MV-4-11 (cell line): ENCODE data around the gene OPCML.

Experiments used
- DNase-seq: peaks from one replicate; lab custom pipeline; 2025; lab: John Stamatoyannopoulos, UW

Gene OPCML

DNA sequence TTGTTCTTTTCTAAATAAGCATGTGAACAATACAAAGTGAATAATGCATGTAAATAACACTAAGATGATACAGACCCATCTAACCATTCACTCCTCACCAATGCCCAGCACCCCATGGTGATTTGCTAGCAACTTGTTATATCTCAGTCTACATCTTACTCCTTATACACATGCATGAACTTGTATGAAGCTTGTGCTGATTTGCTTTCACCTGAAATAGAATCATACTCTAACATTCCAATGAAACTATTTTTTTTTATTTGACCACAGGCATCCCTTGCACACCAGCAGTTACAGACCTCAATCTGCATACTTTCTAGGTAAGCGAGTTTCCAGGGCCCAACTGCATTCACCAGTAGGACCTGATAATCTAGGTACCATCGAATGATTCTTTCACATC is 873.6 kb downstream of the OPCML start:
- DNase-seq, result no peak

DNA sequence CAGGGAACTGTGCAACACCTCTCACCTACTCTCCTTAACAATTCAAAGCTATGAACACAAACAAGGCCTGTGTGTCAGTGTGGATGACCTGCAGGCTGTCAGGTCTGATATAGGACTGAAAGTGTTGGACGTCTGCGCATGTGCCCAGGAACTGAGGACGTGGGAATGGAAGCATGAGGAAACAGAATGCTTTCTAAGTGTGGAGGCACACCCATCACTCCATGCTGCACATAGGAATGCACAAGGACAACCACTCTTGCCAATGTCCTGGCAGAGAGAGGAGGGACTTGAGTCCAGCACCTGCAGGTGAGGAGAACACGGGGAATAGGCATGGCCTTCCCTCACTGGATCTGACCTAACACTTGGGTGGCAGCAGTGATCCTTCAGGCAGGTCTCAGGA is 874.3 kb downstream of the OPCML start:
- no peak for DNase-seq

DNA sequence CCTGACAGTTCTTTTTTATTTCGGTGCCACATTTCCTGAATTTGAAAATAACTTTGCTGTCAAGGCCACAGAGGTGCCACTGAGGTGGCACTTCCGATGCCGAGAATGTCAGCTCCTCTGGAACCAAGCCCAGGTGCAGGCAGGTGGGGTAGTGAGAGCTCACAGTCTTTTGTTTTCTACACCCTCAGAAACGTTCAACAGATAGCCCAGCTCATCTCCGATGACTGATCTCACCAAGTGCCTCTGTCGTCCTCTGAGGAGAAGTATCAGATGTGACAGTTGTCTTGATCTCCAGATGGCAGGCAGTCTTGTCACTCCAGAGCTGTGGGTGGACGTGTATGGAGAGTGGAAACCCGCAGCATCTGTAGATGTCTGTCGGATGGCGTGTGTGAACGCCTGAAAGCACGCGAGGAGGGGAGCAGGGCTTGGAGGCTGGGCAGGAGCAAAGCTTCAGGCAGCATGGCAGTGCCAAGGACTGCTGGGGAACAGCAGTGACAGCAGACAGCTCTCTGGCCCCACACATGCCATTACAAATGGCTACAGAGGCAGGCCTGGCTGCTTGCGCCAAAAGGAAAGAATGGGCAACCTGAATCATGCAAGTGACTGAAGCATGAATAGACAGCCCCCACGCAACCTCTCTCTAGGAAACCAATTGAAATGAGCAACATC is 877.0 kb downstream of the OPCML start:
- no peak for DNase-seq

DNA sequence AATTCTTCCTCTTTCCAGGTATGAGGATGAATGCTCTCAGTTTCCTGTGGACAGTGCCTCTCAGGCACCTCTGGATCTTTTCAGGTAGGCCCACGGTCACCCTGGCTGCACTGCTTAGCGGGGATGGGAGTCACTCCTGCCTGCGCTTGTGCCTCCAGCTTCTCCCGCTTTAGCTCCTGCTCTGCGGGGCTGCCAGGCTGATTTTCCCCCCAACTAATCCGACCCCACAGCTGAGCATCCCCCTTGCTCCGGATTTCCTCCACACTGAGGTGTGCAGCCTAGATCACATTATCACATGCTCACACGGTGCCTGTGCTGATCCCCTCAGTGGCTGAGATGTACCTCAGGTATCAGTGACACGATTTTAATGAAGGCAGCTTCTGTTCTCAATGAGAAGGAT is 879.1 kb downstream of the OPCML start:
- no peak for DNase-seq

DNA sequence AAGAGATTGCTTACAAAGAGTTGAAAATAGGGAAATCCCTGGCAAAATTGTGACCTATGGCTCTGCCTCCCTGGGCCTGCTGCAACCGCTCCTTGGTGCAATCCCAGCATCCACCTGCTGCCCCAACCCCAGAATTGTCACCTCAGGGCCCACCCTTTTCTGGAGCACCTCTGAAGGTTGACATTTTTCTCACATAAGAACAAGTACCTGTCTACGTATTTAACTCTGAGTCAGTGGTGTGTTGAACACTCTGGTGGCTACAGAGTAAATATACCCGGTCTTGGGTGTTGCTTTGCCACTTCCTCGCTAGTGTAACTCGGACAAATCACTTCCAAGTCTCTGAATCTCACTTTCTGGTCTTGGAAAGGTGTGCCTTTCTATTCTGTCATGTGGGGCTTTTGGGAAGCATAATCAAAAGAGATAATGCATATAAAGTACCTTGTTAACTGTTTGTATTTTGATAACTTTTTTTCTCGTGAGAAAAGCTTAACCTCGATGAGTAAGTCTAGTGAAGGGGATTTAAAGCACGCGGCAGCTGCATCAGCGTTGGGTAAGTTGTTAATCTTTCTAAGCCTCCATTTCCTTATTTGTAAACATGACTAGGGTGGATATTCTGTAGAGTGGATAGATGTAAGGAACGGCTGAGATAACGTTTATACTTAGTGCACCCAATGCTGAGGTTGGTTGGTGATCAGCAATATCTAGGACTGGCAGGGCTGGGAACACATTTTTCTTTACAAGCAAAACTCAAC is 881.2 kb downstream of the OPCML start:
- peak; percentile 15 for DNase-seq

DNA sequence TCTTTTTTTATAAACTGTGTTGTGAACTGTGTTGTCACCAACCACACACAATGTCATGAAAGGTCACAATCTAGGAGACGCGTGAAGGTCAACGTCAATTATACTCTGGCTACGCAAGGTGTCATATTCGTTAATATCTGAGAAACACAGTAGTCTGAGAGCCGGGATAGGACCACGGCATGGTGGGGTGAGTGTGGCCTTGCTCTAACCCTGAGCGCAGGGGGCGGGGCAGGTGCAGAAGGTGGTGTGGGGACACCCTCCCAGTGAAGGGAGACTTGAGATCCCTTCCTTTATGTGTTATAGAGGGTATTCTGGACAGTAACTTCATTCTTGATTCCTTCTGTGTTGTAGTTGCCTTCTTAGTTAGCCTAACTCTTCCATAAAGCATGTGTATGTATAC is 883.0 kb downstream of the OPCML start:
- no peak for DNase-seq

DNA sequence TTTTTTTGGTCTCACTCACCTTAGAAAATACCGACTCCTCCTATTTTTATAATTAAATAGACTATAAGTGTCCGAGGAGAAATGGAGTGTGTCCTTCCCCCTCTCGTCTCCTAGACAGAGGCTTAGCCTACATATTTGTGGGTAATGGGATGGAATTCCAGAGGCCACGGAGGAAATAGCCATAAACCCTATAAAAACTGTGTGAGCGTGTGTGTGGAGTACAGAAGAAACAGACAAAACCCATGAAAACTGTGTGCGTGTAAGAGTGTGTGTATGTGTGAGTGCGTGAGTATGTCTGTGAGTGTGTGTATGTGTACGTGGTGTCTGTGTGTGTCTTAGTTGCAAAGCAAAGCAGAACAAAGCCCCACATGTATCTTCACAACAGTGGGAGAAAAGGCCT is 883.5 kb downstream of the OPCML start:
- DNase-seq, result no peak

DNA sequence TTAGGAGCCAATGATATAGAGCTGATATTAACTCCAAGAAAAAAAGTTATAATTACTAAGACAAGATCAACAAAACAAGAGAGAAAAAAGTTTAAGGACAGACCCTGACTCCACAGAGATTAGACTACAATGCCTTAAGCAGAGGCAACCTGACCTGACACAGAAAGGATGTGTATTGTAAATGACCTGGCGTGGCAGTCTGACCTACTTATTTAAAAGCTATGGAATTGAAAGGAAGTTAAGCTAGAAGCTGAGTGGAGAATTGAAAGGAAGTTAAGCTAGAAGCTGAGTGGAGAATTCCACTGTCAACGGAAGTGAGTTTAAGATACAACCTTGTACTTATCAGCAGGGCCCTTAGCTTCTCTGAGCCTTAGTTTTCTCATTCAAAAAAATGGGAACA is 885.4 kb downstream of the OPCML start:
- no peak for DNase-seq

DNA sequence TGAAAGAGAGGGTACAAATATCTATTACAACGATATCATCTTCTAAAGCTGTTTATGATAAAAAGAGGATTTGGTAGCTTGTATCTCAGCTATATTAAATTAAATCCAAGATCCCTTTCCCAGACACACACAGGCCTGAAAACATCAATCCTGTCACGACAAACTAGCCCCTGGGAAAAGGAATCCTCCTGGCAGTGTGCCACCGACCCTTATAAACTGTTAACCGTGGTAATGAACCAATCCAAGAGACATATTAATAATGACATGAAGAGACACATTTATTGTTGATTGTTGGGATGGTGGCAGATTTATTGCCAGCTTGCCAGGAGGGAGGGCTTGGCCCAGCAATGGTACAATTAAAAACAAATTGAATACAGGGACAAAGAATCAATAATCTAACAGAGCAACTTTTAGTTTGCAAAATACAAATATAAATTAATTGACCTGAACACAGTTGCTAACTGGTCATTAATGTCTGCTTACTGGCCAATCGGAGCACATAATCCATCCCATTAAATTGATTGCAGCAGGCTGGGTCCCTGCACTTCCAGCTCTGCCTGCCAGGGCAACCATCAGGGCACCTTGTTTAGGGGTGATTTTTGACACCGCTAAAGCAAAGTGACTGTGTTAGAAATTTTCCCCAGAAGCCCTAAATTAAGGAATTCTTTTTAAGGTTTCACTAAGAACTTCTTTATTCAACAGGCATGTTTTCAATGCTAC is 887.6 kb downstream of the OPCML start:
- no peak for DNase-seq

DNA sequence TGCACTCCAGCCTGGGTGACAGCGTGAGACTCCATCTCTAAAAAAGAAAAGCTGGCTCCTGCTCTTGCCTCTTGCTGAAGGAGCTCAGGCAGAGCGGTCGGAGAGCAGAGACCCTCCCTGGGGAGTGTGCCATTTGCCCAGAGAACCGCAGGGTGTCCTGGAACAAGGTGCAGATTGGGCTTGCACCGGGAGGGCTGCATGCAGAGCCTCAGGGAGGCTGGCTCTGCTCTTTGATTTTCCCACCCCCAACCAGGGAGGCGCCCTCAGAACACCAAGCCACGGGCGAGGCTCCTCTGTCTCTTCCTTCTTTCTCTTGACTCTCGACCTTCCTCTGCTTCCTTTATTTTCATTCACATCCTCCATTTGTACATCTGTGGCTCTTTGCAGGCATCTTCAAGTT is 889.1 kb downstream of the OPCML start:
- no peak for DNase-seq

DNA sequence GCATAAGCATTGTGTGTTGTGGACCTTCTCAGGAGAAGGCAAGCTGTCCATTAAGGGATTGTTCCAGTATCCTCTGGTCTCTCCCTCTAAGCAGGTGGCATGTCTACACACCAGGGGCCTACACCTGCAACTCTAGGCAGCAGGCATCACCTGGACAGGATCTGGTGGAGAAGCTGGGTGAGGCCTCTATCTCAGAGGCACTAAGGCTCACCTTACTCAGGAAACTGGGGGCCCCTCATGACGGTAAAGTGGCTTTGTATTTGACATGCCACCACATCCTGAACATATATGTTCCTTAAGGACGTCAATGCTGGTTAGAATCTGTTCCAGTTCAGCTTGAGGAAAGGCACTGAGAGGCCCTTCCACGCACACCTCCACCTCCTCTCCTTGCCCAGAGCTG is 891.3 kb downstream of the OPCML start:
- DNase-seq, result no peak

DNA sequence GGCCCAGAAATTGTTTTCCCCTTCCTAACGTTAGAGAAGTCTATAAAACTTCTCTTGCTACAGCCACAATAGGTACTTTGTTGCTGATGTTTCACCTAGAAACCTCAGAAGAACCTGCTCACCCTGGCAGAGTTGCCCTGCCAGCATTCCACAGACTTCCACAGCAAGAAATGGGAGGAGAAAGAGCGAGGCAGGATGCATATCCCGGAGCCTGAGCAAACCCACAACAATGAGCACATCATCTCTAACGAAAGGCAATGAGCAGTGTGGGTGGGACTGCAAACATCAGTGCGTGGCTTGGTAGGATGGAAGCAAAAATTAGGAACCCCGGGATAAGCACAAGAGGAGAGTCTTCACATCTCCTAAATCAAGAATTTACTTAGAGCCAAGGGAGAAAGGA is 892.3 kb downstream of the OPCML start:
- DNase-seq, result no peak

DNA sequence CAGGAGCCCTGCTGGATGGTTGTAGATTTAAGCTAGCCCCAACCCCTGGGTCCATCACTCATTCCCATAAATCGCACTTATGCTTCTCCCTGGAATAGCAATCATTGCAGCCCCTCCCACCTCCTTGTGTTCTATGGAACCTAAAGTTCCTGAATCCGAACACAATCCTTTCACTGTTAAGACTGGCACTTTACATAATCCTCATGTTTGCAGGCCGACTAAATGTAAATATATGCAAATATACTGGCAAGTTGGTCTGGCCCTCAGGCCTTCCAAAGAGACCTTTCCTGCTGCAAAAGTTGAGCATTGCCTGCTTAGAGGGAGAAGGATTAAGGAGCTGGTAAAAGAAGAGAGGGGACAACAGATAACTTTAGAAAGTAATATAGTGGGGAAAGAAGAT is 892.9 kb downstream of the OPCML start:
- DNase-seq, result no peak

DNA sequence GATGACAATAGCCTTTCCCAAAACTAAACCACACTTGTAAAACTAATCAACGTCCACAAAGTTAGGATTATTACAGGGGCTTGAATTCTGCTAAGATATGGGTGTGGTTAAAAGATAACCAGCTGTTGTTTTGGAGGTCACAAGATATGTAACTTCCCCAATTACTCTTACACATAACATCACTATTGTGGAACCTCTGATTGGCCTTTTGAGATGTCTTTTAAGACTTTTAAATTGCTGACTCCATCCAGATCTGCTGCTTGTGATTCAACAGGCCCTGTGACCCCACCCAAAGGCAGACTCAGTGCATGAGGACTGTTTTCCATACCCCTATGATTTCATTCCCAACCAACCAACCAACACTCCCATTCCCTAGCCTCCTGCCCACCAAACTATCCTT is 893.9 kb downstream of the OPCML start:
- DNase-seq, result no peak

DNA sequence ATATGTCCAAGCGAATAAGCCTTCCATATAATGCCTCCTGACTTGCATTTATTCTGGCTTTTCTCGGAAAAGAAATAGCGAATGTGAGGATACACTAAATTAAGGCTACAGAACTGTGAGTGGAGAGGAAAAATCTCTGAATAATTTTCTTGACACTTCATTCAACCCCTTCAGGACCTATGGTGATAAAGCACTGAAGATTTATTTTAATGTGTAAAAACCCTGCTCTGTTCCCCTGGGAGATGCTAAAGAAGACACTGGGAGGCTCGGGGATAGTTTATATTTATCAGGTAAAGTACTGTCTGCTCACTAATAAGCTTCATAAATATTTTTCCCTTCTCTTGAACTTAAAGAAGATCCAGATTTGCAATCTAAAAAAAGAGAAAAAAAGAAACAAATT is 895.8 kb downstream of the OPCML start:
- DNase-seq, result no peak

DNA sequence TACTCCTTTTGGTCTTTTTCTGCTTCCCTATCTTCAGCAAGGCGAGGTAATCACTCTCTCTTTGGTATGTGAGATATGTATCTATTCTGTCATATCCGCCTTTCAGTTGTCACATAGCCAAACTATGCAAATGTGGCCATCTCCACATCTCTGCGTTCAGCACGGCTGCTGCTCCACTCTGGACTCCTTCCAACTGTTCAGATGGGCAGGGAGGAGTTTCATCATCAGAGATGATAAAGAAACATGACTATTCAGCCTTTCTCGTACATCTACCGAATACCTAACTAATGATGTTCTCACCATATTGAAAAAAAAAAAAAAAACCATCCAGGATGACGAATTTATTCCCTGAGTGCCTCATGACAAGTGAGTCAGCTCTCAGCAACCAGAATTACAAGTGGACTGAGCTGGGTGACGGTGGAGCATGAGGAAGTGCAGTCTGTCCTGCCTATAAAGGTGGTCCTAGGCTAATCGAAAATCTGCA is 899.6 kb downstream of the OPCML start:
- DNase-seq, result no peak

DNA sequence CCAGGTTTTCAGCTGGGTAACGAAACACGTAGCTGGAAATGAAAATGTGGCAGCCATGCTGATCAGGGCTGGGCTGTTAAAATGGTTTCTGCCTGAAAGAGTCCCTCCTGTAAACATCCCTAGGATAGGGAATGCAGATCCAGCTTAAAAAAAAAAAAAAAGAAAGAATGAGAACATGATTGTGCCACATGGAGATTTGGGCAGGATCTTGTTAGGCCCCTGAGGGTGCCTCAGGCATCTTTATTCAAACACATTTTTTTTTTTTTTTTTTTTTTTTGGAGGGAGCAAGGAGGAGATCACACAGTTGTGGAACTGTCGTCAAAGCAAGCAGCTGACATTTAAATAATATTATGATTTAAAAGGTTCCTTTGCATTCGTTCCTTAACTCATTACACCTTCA is 900.3 kb downstream of the OPCML start:
- DNase-seq, result no peak

DNA sequence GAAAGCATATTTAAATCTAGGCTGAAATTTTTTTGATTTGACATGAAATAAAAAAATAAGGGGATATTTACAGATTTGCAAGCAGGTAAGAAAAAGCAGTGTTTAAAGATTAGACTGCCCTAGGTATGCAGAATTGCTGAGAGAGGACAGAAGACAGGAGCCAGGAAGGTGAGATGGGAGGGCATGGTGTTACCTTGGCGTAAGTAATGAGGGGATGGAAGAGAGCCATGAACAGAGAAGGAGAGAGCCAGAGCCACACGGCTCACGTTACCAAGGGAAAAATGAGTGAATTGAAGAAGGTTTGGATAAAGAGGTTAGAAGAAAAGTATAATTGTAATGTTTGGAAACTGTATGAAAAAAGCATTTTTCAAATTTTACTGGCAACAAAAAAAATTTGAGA is 904.3 kb downstream of the OPCML start:
- no peak for DNase-seq

DNA sequence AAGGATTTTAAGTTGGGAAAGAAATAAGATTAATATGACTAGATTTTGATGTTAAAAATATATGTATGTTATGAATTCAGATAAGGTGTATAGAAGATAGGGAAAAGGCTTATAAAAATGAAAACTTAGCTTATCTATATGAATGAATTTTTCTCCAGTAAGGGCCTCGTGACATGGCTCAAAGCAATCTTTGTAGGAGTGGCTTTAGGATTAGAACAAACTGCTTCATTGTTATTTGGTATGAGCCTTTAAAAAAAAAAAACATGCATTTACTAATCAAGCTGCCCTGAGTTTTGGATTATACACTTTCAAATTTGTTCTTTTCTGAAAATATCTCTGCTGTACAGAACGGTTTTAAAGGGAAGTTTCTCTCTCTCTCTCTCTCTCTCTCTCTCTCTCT is 905.9 kb downstream of the OPCML start:
- no peak for DNase-seq

DNA sequence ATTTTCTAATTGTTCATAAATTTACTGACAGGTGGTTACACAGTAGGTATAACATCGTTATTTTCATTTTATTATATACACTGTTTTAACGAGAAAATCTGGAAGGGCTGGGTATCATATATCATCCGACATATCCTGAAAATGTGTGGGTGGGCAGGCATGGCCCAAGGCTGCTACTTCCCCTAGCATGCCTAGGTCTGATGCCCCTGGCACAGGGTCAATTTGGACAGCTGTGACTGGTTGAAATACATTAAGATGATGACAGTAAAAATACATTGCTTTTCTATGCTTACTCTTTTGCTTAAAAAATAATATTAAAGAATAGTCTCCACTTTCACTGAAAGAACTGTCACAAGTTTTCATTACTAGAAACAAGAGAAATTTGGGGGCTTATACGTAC is 908.8 kb downstream of the OPCML start:
- no peak for DNase-seq

DNA sequence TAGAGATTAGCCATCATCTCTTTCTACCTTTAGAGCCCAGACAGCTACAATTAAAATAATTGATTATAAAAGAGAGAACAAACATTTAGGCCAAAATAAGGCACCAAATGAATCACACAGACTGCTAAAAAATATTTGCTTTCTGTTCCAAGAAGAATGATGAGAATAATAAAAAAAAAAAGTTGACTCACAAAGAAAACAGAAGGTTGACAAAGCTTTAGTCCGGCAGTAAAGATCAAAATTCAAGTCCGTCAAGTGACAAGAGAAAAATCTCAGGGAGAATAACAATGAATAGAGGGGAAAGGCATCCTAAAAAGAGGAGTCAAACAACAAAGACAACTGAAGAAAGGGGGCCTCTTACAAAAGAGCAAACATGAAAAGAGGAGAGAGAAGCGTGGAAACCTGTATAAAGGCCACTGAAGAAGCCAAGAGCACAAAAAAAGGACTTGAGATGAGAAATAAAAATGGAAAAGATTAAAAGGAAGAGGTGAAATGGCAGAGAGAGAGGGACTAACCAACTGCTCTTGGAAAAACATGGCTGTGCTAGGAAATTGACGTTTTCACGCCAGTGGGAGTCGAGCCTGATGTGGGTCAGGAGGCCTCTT is 910.2 kb downstream of the OPCML start:
- no peak for DNase-seq

DNA sequence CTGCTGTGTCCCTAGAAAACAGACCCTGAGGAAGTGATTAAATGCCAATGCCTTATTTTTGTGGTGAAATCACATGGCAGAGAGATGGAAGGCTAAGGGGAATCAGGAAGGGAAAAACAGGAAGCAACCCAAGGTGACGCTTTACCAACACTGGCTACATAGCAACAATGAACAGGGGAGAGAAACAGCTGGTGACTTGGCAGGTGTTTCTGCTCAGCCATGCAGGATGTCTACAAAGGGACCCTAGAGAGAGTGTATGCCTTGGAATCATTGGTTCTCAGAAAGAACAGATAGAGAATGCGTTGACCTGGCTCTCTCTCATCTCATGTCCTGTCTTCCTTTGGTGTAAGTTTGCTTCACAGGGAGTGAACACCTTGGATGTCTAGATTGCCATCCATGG is 911.9 kb downstream of the OPCML start:
- no peak for DNase-seq

DNA sequence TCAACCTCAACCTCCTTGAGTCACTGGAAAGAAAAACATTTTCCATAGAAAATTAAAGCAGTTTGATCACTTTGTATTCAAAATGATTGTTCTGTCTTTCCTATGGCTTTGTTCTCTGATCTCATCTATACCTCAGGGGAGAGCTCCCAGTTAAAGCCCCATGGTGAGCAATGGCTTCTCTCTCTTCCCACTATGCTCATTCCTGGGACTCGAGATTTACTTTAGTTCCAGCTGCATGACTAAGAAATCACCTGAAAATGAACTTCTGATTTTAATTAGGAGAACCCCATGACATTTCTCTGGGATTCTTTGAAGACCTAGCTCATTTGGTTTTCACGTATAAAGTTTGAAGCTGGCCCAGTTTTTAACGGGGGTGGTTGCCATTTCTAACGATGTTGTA is 921.5 kb downstream of the OPCML start:
- no peak for DNase-seq
